IMR-90 (cell line): ENCODE data around the gene ADCY4. TPM values are rescaled to one million over a fixed set of nuclear protein-coding genes. Genes with fewer than 3 reads are reported as not detected.
A peak's percentile ranks its signal among the peaks of the same experiment; 100 is the strongest.

Experiments
- ATAC-seq: fragments of 200-7000 bp; cut with Tn5 transposase; 2 replicates; pipeline ENCODE4 v1.9.1; 2020; ENCODE audit warnings: low read depth, mild to moderate bottlenecking, moderate library complexity
- BruUV-seq: library from RNA; stranded (reverse); fragments of 400-500 nt; replicated peaks from 2 replicates; lab custom pipeline; 2021; lab: Mats Ljungman, UMichigan
- CTCF ChIA-PET: fragments of 300-600 bp; formaldehyde crosslinking; extraction: SDS; loops from one replicate; lab custom pipeline; 2021; ENCODE audit warnings: antibody characterized with exemption; lab: Yijun Ruan, JAX
- POLR2A ChIA-PET: fragments of 300-600 bp; sonication (Branson Sonifier 250); formaldehyde crosslinking; loops from one replicate; lab custom pipeline; 2022; ENCODE audit warnings: antibody characterized with exemption; ENCODE audit not compliant: unreplicated experiment; lab: Charles Lee
- DNase-seq: peaks from one replicate; pipeline ENCODE4 v3.0.0; 2013
- H2AFZ ChIP-seq: replicated peaks from 2 replicates; pipeline ENCODE3; 2013; ENCODE audit warnings: low read length, mild to moderate bottlenecking; ENCODE audit not compliant: poor library complexity
- H2AK5ac ChIP-seq: 2 replicates; pipeline ENCODE4 v1.6.1; 2013; ENCODE audit warnings: low read depth, low read length, inconsistent platforms
- H2AK9ac ChIP-seq: replicated peaks from 2 replicates; pipeline ENCODE3; 2013; ENCODE audit warnings: mild to moderate bottlenecking, low read depth, low read length, moderate library complexity; ENCODE audit not compliant: poor library complexity
- H2BK120ac ChIP-seq: 2 replicates; pipeline ENCODE4 v1.6.1; 2013; ENCODE audit warnings: low read depth, low read length, inconsistent platforms
- H2BK15ac ChIP-seq: 3 replicates; pipeline ENCODE4 v1.6.1; 2013; ENCODE audit warnings: low read depth, low read length, inconsistent platforms
- H2BK20ac ChIP-seq: 2 replicates; pipeline ENCODE4 v1.6.1; 2013; ENCODE audit warnings: low read depth, mild to moderate bottlenecking, inconsistent platforms, low read length, moderate library complexity
- H2BK5ac ChIP-seq: 2 replicates; pipeline ENCODE4 v1.6.1; 2013; ENCODE audit warnings: mild to moderate bottlenecking, low read depth, low read length, inconsistent platforms; ENCODE audit not compliant: poor library complexity, severe bottlenecking
- H3K14ac ChIP-seq: replicated peaks from 2 replicates; pipeline ENCODE4 v1.6.1; 2013; ENCODE audit warnings: low read depth, low read length, inconsistent platforms
- H3K18ac ChIP-seq: 2 replicates; pipeline ENCODE4 v1.6.1; 2013; ENCODE audit warnings: low read depth, low read length, control low read depth
- H3K23ac ChIP-seq: 2 replicates; pipeline ENCODE4 v1.6.1; 2013; ENCODE audit warnings: low read depth, low read length, inconsistent platforms
- H3K27ac ChIP-seq: 2 replicates; pipeline ENCODE4 v1.5.1; 2013; ENCODE audit warnings: mild to moderate bottlenecking, control low read depth, low read length; ENCODE audit not compliant: insufficient read depth
- H3K27me3 ChIP-seq: 2 replicates; pipeline ENCODE4 v1.6.1; 2013; ENCODE audit warnings: low read length; ENCODE audit not compliant: control insufficient read depth, insufficient read depth
- H3K36me3 ChIP-seq: 2 replicates; pipeline ENCODE4 v1.6.1; 2013; ENCODE audit warnings: low read length, mixed read lengths; ENCODE audit not compliant: control insufficient read depth, insufficient read depth
- H3K4ac ChIP-seq: 2 replicates; pipeline ENCODE4 v1.6.1; 2013; ENCODE audit warnings: low read depth, low read length, inconsistent platforms
- H3K4me1 ChIP-seq: 2 replicates; pipeline ENCODE4 v1.6.1; 2013; ENCODE audit warnings: low read length, mixed read lengths; ENCODE audit not compliant: control insufficient read depth, insufficient read depth
- H3K4me2 ChIP-seq: 2 replicates; pipeline ENCODE4 v1.6.1; 2013; ENCODE audit warnings: low read depth, mild to moderate bottlenecking, control low read depth, low read length, moderate library complexity
- H3K4me3 ChIP-seq: 2 replicates; pipeline ENCODE4 v1.5.1; 2013; ENCODE audit warnings: low read depth, mild to moderate bottlenecking, control low read depth, low read length, moderate library complexity; ENCODE audit not compliant: insufficient read depth
- H3K56ac ChIP-seq: 2 replicates; pipeline ENCODE4 v1.6.1; 2013; ENCODE audit warnings: low read length, inconsistent platforms; ENCODE audit not compliant: insufficient read depth; ENCODE audit errors: extremely low read depth
- H3K79me1 ChIP-seq, 2 experiments: 2 replicates each; pipeline ENCODE4 v1.6.1; 2013; ENCODE audit warnings: low read length in 2 of 2, inconsistent platforms in 1 of 2, low read depth in 1 of 2
- H3K9ac ChIP-seq: 2 replicates; pipeline ENCODE4 v1.6.1; 2013; ENCODE audit warnings: low read depth, low read length, control low read depth
- H3K9me1 ChIP-seq: 2 replicates; pipeline ENCODE4 v1.6.1; 2013; ENCODE audit warnings: low read length, inconsistent platforms; ENCODE audit not compliant: insufficient read depth
- H3K9me3 ChIP-seq: 2 replicates; pipeline ENCODE4 v1.6.1; 2013; ENCODE audit warnings: low read length; ENCODE audit not compliant: control insufficient read depth, insufficient read depth
- H4K20me1 ChIP-seq: 2 replicates; pipeline ENCODE4 v1.6.1; 2013; ENCODE audit warnings: low read length, inconsistent platforms; ENCODE audit not compliant: insufficient read depth
- H4K5ac ChIP-seq: 2 replicates; pipeline ENCODE4 v1.6.1; 2013; ENCODE audit warnings: mild to moderate bottlenecking, low read depth, low read length, control low read depth
- H4K8ac ChIP-seq, 2 experiments: 2 replicates each; pipeline ENCODE4 v1.6.1; 2013; ENCODE audit warnings: low read depth in 2 of 2, low read length in 2 of 2, control low read depth in 1 of 2, inconsistent platforms in 1 of 2
- H4K91ac ChIP-seq: 2 replicates; pipeline ENCODE4 v1.6.1; 2013; ENCODE audit warnings: low read depth, low read length, inconsistent platforms; ENCODE audit not compliant: insufficient read depth
- RCOR1 ChIP-seq: IDR thresholded peaks from 2 replicates; pipeline ENCODE4 v1.6.1; 2012; ENCODE audit warnings: mild to moderate bottlenecking, low read length, improper control_type of control experiment; ENCODE audit not compliant: insufficient replicate concordance
- WGBS, 2 experiments: methylation state at CpG; one replicate each; pipeline versions ENCODE4 v1.1.5 to v1.1.7; 2013; ENCODE audit warnings: missing lambda C conversion rate in 2 of 2; ENCODE audit not compliant: insufficient read length in 1 of 2; ENCODE audit errors: extremely low coverage in 2 of 2; 5-methylcytosine and 5-hydroxymethylcytosine counted together
- dilution Hi-C: fragments of 300-500 bp; cut with HindIII; formaldehyde crosslinking; loops from one replicate; pipeline ENCODE4 v1.14.3; 2018; ENCODE audit warnings: low sequenced_read_pairs; ENCODE audit not compliant: unreplicated experiment
- in situ Hi-C: fragments of 300-500 bp; cut with MboI; formaldehyde crosslinking; loops from 3 replicates; pipeline ENCODE4 v1.14.3; 2019; ENCODE audit warnings: low sequenced_read_pairs, inconsistent platforms, mixed read lengths
- intact Hi-C: fragments of 100-400 bp; cut with micrococcal nuclease; formaldehyde crosslinking; loops from 2 replicates; pipeline ENCODE4 v1.10.0; 2022
- polyA plus RNA-seq, 3 experiments: library from polyadenylated mRNA; depleted of rRNA; stranded (reverse); fragments of >200 nt; gene quantifications; 2 replicates each; pipeline ENCODE4 v1.2.3, GENCODE V29; 2012; ENCODE audit warnings: low replicate concordance in 1 of 3
- total RNA-seq: library from RNA; depleted of rRNA; stranded (reverse); fragments of >200 nt; gene quantifications from 2 replicates; pipeline ENCODE4 v1.2.3, GENCODE V29; 2012

ADCY4 gene
- total and polyA plus RNA-seq, 2 of the 4 experiments (the other 2 are of a cell fraction) = not detected

DNA sequence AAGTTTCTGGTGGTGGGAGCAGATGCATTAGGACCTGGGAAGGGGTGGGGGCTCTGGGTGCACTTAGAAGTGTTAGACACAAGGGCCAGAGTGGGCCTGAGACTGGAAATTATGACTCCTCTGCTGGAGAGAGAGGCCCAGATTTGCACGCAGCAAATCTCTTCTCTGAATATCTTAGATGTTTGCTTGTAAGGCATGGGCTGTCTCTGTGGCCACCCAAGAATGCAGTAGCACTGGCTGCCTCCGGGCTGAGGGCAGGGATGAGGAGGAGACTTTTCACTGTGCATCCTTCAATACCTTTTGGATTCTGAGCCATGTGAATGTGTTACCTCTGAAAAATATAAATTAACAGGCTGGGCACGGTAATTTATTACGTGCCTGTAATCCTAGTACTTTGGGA lies 49.5 kb downstream of the ADCY4 start:
- H3K27ac ChIP-seq = no peak overlapping the region

More for the DNA sequence above, 49.5 kb downstream of the ADCY4 start:
- Histone ChIP-seq H4K20me1 (no peaks in the 10 kb centered on the region; the same call in 1 of the 2 replicates), H2BK120ac (no peak overlapping the region), H3K27me3 (no peaks in the 10 kb centered on the region), H3K9me3 (no peaks in the 10 kb centered on the region), H2AFZ (no peak overlapping the region), H3K9me1 (no peaks in the 10 kb centered on the region; the same call in 1 of the 2 replicates), H3K4me3 (no peak overlapping the region), H2BK15ac (no peak overlapping the region), H3K36me3 (peaks cover 8% of the 10 kb centered on the region), H3K56ac (no peak overlapping the region), H4K5ac (no peak overlapping the region), H2BK5ac (no peak overlapping the region), H2AK5ac (no peak overlapping the region), H3K4me2 (no peak overlapping the region), H2AK9ac (no peak overlapping the region), H3K4ac (no peak overlapping the region), H3K14ac (no peak overlapping the region), H2BK20ac (no peak overlapping the region), H4K8ac (no peak overlapping the region), H3K18ac (no peak overlapping the region), H4K91ac (no peak overlapping the region), H3K79me1 (peaks cover 0 to 7% of the 10 kb centered on the region in 2 experiments; a peak in 2 of 4 replicates), H3K9ac (no peak overlapping the region), H3K23ac (no peak overlapping the region), H3K4me1 (no peaks in the 10 kb centered on the region)
- POLR2A ChIA-PET = no interaction called here
- intact Hi-C loops = no loop called here
- DNase-seq (no peak), ATAC-seq (peak; percentile 81)
- no peak for TF ChIP-seq RCOR1
- no TSS peak for BruUV-seq
- WGBS, 2 experiments = 75% methylated on average over 2 of the region's 4 CpGs; no CpG with 5 or more reads in 1 of the 2 experiments
- in situ Hi-C loops = no loop called here
- CTCF ChIA-PET = interaction anchor here (0.6 kb wide), 1 partner anchor 42 kb away, joined by 3 read pairs; no protein-coding TSS in a partner anchor
- dilution Hi-C loops = no loop called here
